HepG2 (cell line): ENCODE results near the gene CFAP61. TPM values are rescaled to one million over a fixed set of nuclear protein-coding genes. Genes with fewer than 3 reads are reported as not detected.

Experiments used
- ATAC-seq: fragments of 200-7000 bp; cut with Tn5 transposase; 3 replicates; pipeline ENCODE4 v1.9.1; 2020; ENCODE audit warnings: mild to moderate bottlenecking, moderate library complexity
- BruUV-seq: library from RNA; stranded (reverse); fragments of 400-500 nt; replicated peaks from 2 replicates; lab custom pipeline; 2021; lab: Mats Ljungman, UMichigan
- CTCF ChIA-PET: fragments of 300-600 bp; formaldehyde crosslinking; extraction: SDS; loops from one replicate; lab custom pipeline; 2021; ENCODE audit warnings: low total read pairs, inconsistent platforms, low intra/inter-chr PET ratio; lab: Yijun Ruan, JAX
- POLR2A ChIA-PET: fragments of 350-600 bp; sonication (Branson Sonifier 250); formaldehyde crosslinking; loops from one replicate; lab custom pipeline; 2020; ENCODE audit warnings: antibody characterized with exemption, inconsistent platforms; lab: Yijun Ruan, JAX
- DNase-seq: peaks from one replicate; pipeline ENCODE4 v3.0.0-alpha.2; 2015; ENCODE audit warnings: low spot score
- FAIRE-seq: peaks from 3 replicates; lab custom pipeline; 2011; peaks lifted over from hg19 to GRCh38; lab: Jason Lieb, UNC
- H2AFZ ChIP-seq: one replicate; pipeline ENCODE4 v1.6.1; 2011; ENCODE audit warnings: low read length, inconsistent platforms
- H3K27ac ChIP-seq: fragments of 300-600 bp; 3 replicates; pipeline ENCODE4 v1.8.0; 2011; ENCODE audit warnings: mixed run types, mild to moderate bottlenecking, mixed read lengths, low read length, inconsistent platforms; ENCODE audit not compliant: insufficient read depth; ENCODE audit errors: extremely low read length
- H3K27me3 ChIP-seq, 2 experiments: fragments of 200-600 bp in 1 of 2; 2 replicates in 1 of 2; 3 replicates in 1 of 2; pipeline versions ENCODE4 v1.6.0 to v1.8.0; 2011; ENCODE audit warnings: low read length in 2 of 2, mild to moderate bottlenecking in 2 of 2, moderate library complexity in 2 of 2, inconsistent platforms in 1 of 2; ENCODE audit not compliant: insufficient read depth in 2 of 2, control insufficient read depth in 1 of 2
- H3K36me3 ChIP-seq, 2 experiments: fragments of 200-600 bp in 1 of 2; replicated peaks in 1 of 2; 2 replicates in 1 of 2; 3 replicates in 1 of 2; pipeline versions ENCODE4 v1.5.1 to v1.8.0; 2011; ENCODE audit warnings: low read length in 2 of 2, inconsistent platforms in 1 of 2; ENCODE audit not compliant: insufficient read depth in 2 of 2, control insufficient read depth in 1 of 2
- H3K4me1 ChIP-seq: 2 replicates; pipeline ENCODE4 v1.5.1; 2012; ENCODE audit warnings: low read length, inconsistent platforms; ENCODE audit not compliant: insufficient read depth
- H3K4me2 ChIP-seq: 2 replicates; pipeline ENCODE4 v1.6.0; 2011; ENCODE audit warnings: low read depth, low read length, inconsistent platforms
- H3K4me3 ChIP-seq, 3 experiments: fragments of 200-600 bp in 1 of 3; sonication (generic), shearing (Covaris generic) in 1 of 3; replicated peaks in 1 of 3; 2 replicates each; pipeline ENCODE4 v1.5.1; 2011 to 2016; ENCODE audit warnings: low read length in 3 of 3, inconsistent platforms in 2 of 3, low read depth in 2 of 3, mild to moderate bottlenecking in 2 of 3, control low read depth in 1 of 3, mixed read lengths in 1 of 3; ENCODE audit not compliant: insufficient read depth in 1 of 3
- H3K79me2 ChIP-seq: one replicate; pipeline ENCODE4 v1.6.1; 2011; ENCODE audit warnings: low read length, inconsistent platforms; ENCODE audit not compliant: insufficient read depth
- H3K9ac ChIP-seq: 2 replicates; pipeline ENCODE4 v1.6.0; 2011; ENCODE audit warnings: mild to moderate bottlenecking, low read depth, low read length, inconsistent platforms; ENCODE audit not compliant: insufficient read depth
- H3K9me3 ChIP-seq: 2 replicates; pipeline ENCODE4 v1.5.1; 2012; ENCODE audit warnings: mild to moderate bottlenecking, low read length
- H4K20me1 ChIP-seq: 2 replicates; pipeline ENCODE4 v1.6.0; 2011; ENCODE audit warnings: inconsistent platforms, mild to moderate bottlenecking, low read length, moderate library complexity; ENCODE audit not compliant: insufficient read depth
- GFI1 ChIP-seq: sonication (generic); formaldehyde crosslinking; IDR thresholded peaks from 2 replicates; pipeline ENCODE4 v1.5.0; 2020; ENCODE audit warnings: missing genetic modification reagents, mild to moderate bottlenecking, borderline replicate concordance
- NFRKB ChIP-seq: fragments of 450-650 bp; IDR thresholded peaks from 2 replicates; pipeline ENCODE4 v1.6.1; 2017
- NKX3-1 ChIP-seq: sonication (generic); formaldehyde crosslinking; IDR thresholded peaks from 2 replicates; pipeline ENCODE4 v1.5.0; 2020; ENCODE audit warnings: missing genetic modification reagents
- SMAD1 ChIP-seq: sonication (generic); formaldehyde crosslinking; IDR thresholded peaks from 2 replicates; pipeline ENCODE4 v1.4.0; 2020; ENCODE audit warnings: missing genetic modification reagents, low read depth, mild to moderate bottlenecking, borderline replicate concordance
- SMARCC2 ChIP-seq: fragments of 450-650 bp; IDR thresholded peaks from 2 replicates; pipeline ENCODE4 v1.6.1; 2017; ENCODE audit warnings: antibody characterized with exemption, mild to moderate bottlenecking
- ZNF235 ChIP-seq: sonication (generic); formaldehyde crosslinking; IDR thresholded peaks from 2 replicates; pipeline ENCODE4 v1.8.1; 2023; ENCODE audit warnings: mild to moderate bottlenecking, missing genetic modification reagents, borderline replicate concordance
- ZNF263 ChIP-seq: sonication (generic); formaldehyde crosslinking; IDR thresholded peaks from 2 replicates; pipeline ENCODE4 v1.4.0; 2020; ENCODE audit warnings: missing genetic modification reagents
- ZNF577 ChIP-seq: sonication (generic); formaldehyde crosslinking; IDR thresholded peaks from 2 replicates; pipeline ENCODE4 v1.4.0; 2020; ENCODE audit warnings: mild to moderate bottlenecking, low read depth, missing genetic modification reagents, borderline replicate concordance
- ZNF629 ChIP-seq: sonication (generic); formaldehyde crosslinking; conservative IDR thresholded peaks from 2 replicates; pipeline ENCODE4 v1.5.0; 2020; ENCODE audit warnings: missing genetic modification reagents
- ZNF746 ChIP-seq: sonication (generic); formaldehyde crosslinking; IDR thresholded peaks from 2 replicates; pipeline ENCODE4 v1.8.0; 2022; ENCODE audit warnings: mild to moderate bottlenecking, missing genetic modification reagents
- ZNF780A ChIP-seq: sonication (generic); formaldehyde crosslinking; IDR thresholded peaks from 2 replicates; pipeline ENCODE4 v1.8.0; 2022; ENCODE audit warnings: mild to moderate bottlenecking, missing genetic modification reagents, moderate library complexity
- WGBS: methylation state at CpG from one replicate; pipeline ENCODE4 v1.1.6; 2017; ENCODE audit warnings: low lambda C conversion rate; 5-methylcytosine and 5-hydroxymethylcytosine counted together
- in situ Hi-C: cut with HindIII; loops from 2 replicates; pipeline ENCODE4 v1.10.0; 2017; ENCODE audit warnings: low pct_unique_long_range_greater_than_20kb; ENCODE audit not compliant: extremely low pct_ligation_motif_present
- intact Hi-C: fragments of 100-400 bp; cut with micrococcal nuclease; formaldehyde crosslinking; loops from one replicate; pipeline ENCODE4 v1.10.0; 2022; ENCODE audit not compliant: unreplicated experiment
- polyA plus RNA-seq, 8 experiments: library from polyadenylated mRNA; depleted of rRNA in 3 of 8; stranded (reverse) in 7 of 8; unstranded in 1 of 8; fragments of >200 nt; fragmentation: Illumina TruSeq in 4 of 8; extraction: Trizol in 4 of 8; gene quantifications; 2 replicates each; pipeline versions ENCODE4 v1.2.1 to v1.2.3, GENCODE V29; 2011 to 2016; ENCODE audit warnings: low read depth in 4 of 8, missing spikeins in 1 of 8, mixed read lengths in 1 of 8; ENCODE audit not compliant: insufficient read depth in 1 of 8
- total RNA-seq, 5 experiments: library from RNA; depleted of rRNA; stranded (reverse); fragments of >200 nt; fragmentation: Illumina TruSeq; extraction: Trizol; gene quantifications; 2 replicates each; pipeline ENCODE4 v1.2.3, GENCODE V29; 2016; ENCODE audit warnings: low read depth in 1 of 5

Gene CFAP61
- total and polyA plus RNA-seq, 2 of the 13 experiments (the other 11 are each of a cell fraction or from before 2014, with no cell fraction given), result 0.27 TPM; not detected in 1

GRCh38 chr20:20246996-20247633 lies 194.8 kb downstream of the CFAP61 start:
- POLR2A ChIA-PET, result no interaction called here
- no peak overlapping the region for H3K9ac ChIP-seq
- CTCF ChIA-PET, result no interaction called here
- no peak overlapping the region for H3K4me3 ChIP-seq
- H3K4me1 ChIP-seq, result no peaks in the 10 kb centered on the region
- H3K27me3 ChIP-seq, result no peaks in the 10 kb centered on the region
- FAIRE-seq (no peak), ATAC-seq (no peak), DNase-seq (no peak)
- in situ Hi-C loops, result no loop called here
- H3K27ac ChIP-seq, result no peak overlapping the region
- no TSS peak for BruUV-seq
- H4K20me1 ChIP-seq, result no peaks in the 10 kb centered on the region
- intact Hi-C loops, result no loop called here
- no peak overlapping the region for H2AFZ ChIP-seq
- H3K36me3 ChIP-seq, result no peaks in the 10 kb centered on the region
- H3K9me3 ChIP-seq, result peaks cover 12% of the 10 kb centered on the region
- H3K79me2 ChIP-seq, result no peaks in the 10 kb centered on the region
- 28% methylated on average over 13 of the region's 15 CpGs for WGBS
- no peak for TF ChIP-seq SMARCC2
- TF ChIP-seq GFI1 (CRISPR knock-in tag), result no peak
- no peak for TF ChIP-seq ZNF780A (CRISPR knock-in tag)
- TF ChIP-seq SMAD1 (CRISPR knock-in tag), result no peak
- TF ChIP-seq ZNF629 (CRISPR knock-in tag), result no peak
- no peak for TF ChIP-seq ZNF263 (CRISPR knock-in tag)
- TF ChIP-seq NKX3-1, result no peak
- no peak for TF ChIP-seq ZNF746 (CRISPR knock-in tag)
- no peak for TF ChIP-seq ZNF577 (CRISPR knock-in tag)
- no peak for TF ChIP-seq ZNF235 (CRISPR knock-in tag)
- TF ChIP-seq NFRKB, result no peak
- H3K4me2 ChIP-seq, result no peak overlapping the region
